CD14-positive monocyte (primary cell): ENCODE measurements around the gene SETD3. TPM values are rescaled to one million over a fixed set of nuclear protein-coding genes. Genes with fewer than 3 reads are reported as not detected.

ENCODE experiments used
- DNase-seq, 3 donors: peaks; one replicate each; pipeline ENCODE4 v3.0.0-alpha.2; 2011 to 2022
- H2AFZ ChIP-seq: 2 replicates; pipeline ENCODE4 v1.6.0; 2012; ENCODE audit warnings: mild to moderate bottlenecking, low read depth, low read length, inconsistent platforms; ENCODE audit not compliant: insufficient read depth, poor library complexity, severe bottlenecking
- H3K27ac ChIP-seq, 2 donors: 1 replicate in 1 of 2; 2 replicates in 1 of 2; pipeline ENCODE4 v1.5.1; 2012 to 2013; ENCODE audit warnings: low read length in 2 of 2, control low read depth in 1 of 2, inconsistent platforms in 1 of 2, low read depth in 1 of 2, mild to moderate bottlenecking in 1 of 2
- H3K27me3 ChIP-seq, 2 donors: one replicate each; pipeline versions ENCODE4 v1.6.0 to v1.6.1; 2011 to 2013; ENCODE audit warnings: low read length in 2 of 2; ENCODE audit not compliant: control insufficient read depth in 2 of 2, insufficient read depth in 2 of 2
- H3K36me3 ChIP-seq, 2 donors: replicated peaks in 1 of 2; 1 replicate in 1 of 2; 2 replicates in 1 of 2; pipeline versions ENCODE4 v1.5.1 to v1.6.1; 2012 to 2013; ENCODE audit warnings: low read length in 2 of 2, control low read depth in 1 of 2, inconsistent platforms in 1 of 2, mild to moderate bottlenecking in 1 of 2; ENCODE audit not compliant: insufficient read depth in 2 of 2, control insufficient read depth in 1 of 2
- H3K4me1 ChIP-seq, 2 donors: 1 replicate in 1 of 2; 2 replicates in 1 of 2; pipeline versions ENCODE4 v1.5.1 to v1.6.1; 2012 to 2013; ENCODE audit warnings: low read length in 2 of 2, control low read depth in 1 of 2, inconsistent platforms in 1 of 2, mild to moderate bottlenecking in 1 of 2, moderate library complexity in 1 of 2; ENCODE audit not compliant: insufficient read depth in 2 of 2, control insufficient read depth in 1 of 2
- H3K4me2 ChIP-seq: replicated peaks from 2 replicates; pipeline ENCODE3; 2012; ENCODE audit warnings: low read length, moderate library complexity, mild to moderate bottlenecking; ENCODE audit not compliant: poor library complexity, severe bottlenecking; ENCODE audit errors: extremely low read depth
- H3K4me3 ChIP-seq, 3 experiments: fragments of 200-600 bp in 1 of 3; sonication (generic) in 1 of 3; replicated peaks in 1 of 3; 1 replicate in 2 of 3; 2 replicates in 1 of 3; pipeline ENCODE4 v1.5.1; 2011 to 2013; ENCODE audit warnings: low read length in 3 of 3, mild to moderate bottlenecking in 3 of 3, control low read depth in 2 of 3, low read depth in 2 of 3, inconsistent platforms in 1 of 3, moderate library complexity in 1 of 3
- H3K79me2 ChIP-seq: 2 replicates; pipeline ENCODE4 v1.6.0; 2012; ENCODE audit warnings: mild to moderate bottlenecking, control low read depth, inconsistent platforms, low read length, moderate library complexity; ENCODE audit not compliant: insufficient read depth
- H3K9ac ChIP-seq: 2 replicates; pipeline ENCODE4 v1.6.0; 2017; ENCODE audit warnings: low read length, mild to moderate bottlenecking; ENCODE audit not compliant: insufficient read depth, poor library complexity, severe bottlenecking
- H3K9me3 ChIP-seq, 2 donors: replicated peaks in 1 of 2; 1 replicate in 1 of 2; 2 replicates in 1 of 2; pipeline versions ENCODE4 v1.5.1 to v1.6.1; 2012 to 2013; ENCODE audit warnings: low read length in 2 of 2, control low read depth in 1 of 2; ENCODE audit not compliant: control insufficient read depth in 1 of 2, insufficient read depth in 1 of 2
- H4K20me1 ChIP-seq: 2 replicates; pipeline ENCODE4 v1.6.0; 2012; ENCODE audit warnings: mild to moderate bottlenecking, low read length, control low read depth, moderate library complexity; ENCODE audit not compliant: insufficient read depth
- H3K27ac Mint-ChIP-seq, 7 donors: one replicate each; pipeline ENCODE4 v1.8.0; 2020; ENCODE audit warnings: mild to moderate bottlenecking in 7 of 7, mixed read lengths in 7 of 7, moderate library complexity in 6 of 7, inconsistent platforms in 2 of 7
- H3K27me3 Mint-ChIP-seq, 3 donors: one replicate each; pipeline ENCODE4 v1.8.0; 2021 to 2022; ENCODE audit warnings: low read depth in 3 of 3, mild to moderate bottlenecking in 3 of 3, mixed read lengths in 3 of 3, moderate library complexity in 3 of 3, inconsistent platforms in 1 of 3
- H3K36me3 Mint-ChIP-seq, 2 donors: one replicate each; pipeline ENCODE4 v1.8.0; 2020; ENCODE audit warnings: mixed read lengths in 2 of 2, inconsistent platforms in 1 of 2, mild to moderate bottlenecking in 1 of 2
- H3K4me1 Mint-ChIP-seq: one replicate; pipeline ENCODE4 v1.8.0; 2020; ENCODE audit warnings: mild to moderate bottlenecking, mixed read lengths
- H3K4me3 Mint-ChIP-seq, 2 donors: one replicate each; pipeline ENCODE4 v1.8.0; 2020; ENCODE audit warnings: mild to moderate bottlenecking in 2 of 2, mixed read lengths in 2 of 2, moderate library complexity in 1 of 2
- H3K9me3 Mint-ChIP-seq, 7 donors: one replicate each; pipeline ENCODE4 v1.8.0; 2020 to 2022; ENCODE audit warnings: mixed read lengths in 7 of 7, mild to moderate bottlenecking in 6 of 7, moderate library complexity in 6 of 7, inconsistent platforms in 2 of 7
- WGBS: methylation state at CpG from one replicate; pipeline ENCODE4 v1.1.5; 2013; ENCODE audit warnings: missing lambda C conversion rate; ENCODE audit not compliant: insufficient coverage; 5-methylcytosine and 5-hydroxymethylcytosine counted together
- intact Hi-C, 2 donors: fragments of 100-400 bp; cut with micrococcal nuclease; formaldehyde crosslinking; loops; one replicate each; pipeline versions ENCODE4 v1.15.0 to v1.15.1; 2023
- polyA plus RNA-seq, 3 donors: library from polyadenylated mRNA; depleted of rRNA in 1 of 3; unstranded in 2 of 3; stranded (reverse) in 1 of 3; fragments of 300-500 nt in 2 of 3; fragments of >200 nt in 1 of 3; fragmentation: Illumina TruSeq in 2 of 3; gene quantifications; 1 replicate in 2 of 3; 2 replicates in 1 of 3; pipeline ENCODE4 v1.2.3, GENCODE V29; 2012 to 2021
- TF ChIP-seq, protein P1 (sequence below): fragments of 200-600 bp; IDR thresholded peaks from one replicate; pipeline ENCODE4 v1.8.0; 2022; ENCODE audit warnings: antibody characterized with exemption, mild to moderate bottlenecking

The SETD3 gene
- polyA plus RNA-seq, 3 donors: 22.9 to 39.5 (median 38.7) TPM

- Histone ChIP-seq H4K20me1 (peaks cover 17% of the 10 kb centered on the region), H3K79me2 (no peaks in the 10 kb centered on the region), H3K4me1 (no peaks in the 10 kb centered on the region), H3K36me3 (peaks cover 67 to 69% of the 10 kb centered on the region in 2 donors), H2AFZ (no peak overlapping the region), H3K4me3 (no peak overlapping the region), H3K27me3 (no peaks in the 10 kb centered on the region), H3K9ac (no peak overlapping the region), H3K27ac (no peak overlapping the region), H3K9me3 (no peaks in the 10 kb centered on the region), H3K4me2 (no peak overlapping the region)
- no peak overlapping the region for H3K27ac Mint-ChIP-seq
- TF ChIP-seq, protein P1, sequence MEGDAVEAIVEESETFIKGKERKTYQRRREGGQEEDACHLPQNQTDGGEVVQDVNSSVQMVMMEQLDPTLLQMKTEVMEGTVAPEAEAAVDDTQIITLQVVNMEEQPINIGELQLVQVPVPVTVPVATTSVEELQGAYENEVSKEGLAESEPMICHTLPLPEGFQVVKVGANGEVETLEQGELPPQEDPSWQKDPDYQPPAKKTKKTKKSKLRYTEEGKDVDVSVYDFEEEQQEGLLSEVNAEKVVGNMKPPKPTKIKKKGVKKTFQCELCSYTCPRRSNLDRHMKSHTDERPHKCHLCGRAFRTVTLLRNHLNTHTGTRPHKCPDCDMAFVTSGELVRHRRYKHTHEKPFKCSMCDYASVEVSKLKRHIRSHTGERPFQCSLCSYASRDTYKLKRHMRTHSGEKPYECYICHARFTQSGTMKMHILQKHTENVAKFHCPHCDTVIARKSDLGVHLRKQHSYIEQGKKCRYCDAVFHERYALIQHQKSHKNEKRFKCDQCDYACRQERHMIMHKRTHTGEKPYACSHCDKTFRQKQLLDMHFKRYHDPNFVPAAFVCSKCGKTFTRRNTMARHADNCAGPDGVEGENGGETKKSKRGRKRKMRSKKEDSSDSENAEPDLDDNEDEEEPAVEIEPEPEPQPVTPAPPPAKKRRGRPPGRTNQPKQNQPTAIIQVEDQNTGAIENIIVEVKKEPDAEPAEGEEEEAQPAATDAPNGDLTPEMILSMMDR: no peak
- intact Hi-C loops: no loop called here
- WGBS: 98% methylated on average over 7 of the region's 15 CpGs
- peaks cover 55 to 71% of the 10 kb centered on the region in 2 donors for H3K36me3 Mint-ChIP-seq
- no peaks in the 10 kb centered on the region for H3K9me3 Mint-ChIP-seq
- H3K4me1 Mint-ChIP-seq: peaks cover 2% of the 10 kb centered on the region
- peaks cover 0 to 2% (median 1%) of the 10 kb centered on the region in 3 donors for H3K27me3 Mint-ChIP-seq
- no peak overlapping the region for H3K4me3 Mint-ChIP-seq
- no peak for DNase-seq
Measured at GRCh38 chr14:99510556-99511139, 30.0 kb upstream of the SETD3 start.

GRCh38 chr14:99509871-99510555 is 29.4 kb upstream of the SETD3 start:
- no peak overlapping the region for H3K27ac Mint-ChIP-seq
- WGBS: 98% methylated on average over 11 of the region's 27 CpGs
- peaks cover 61 to 77% of the 10 kb centered on the region in 2 donors for H3K36me3 Mint-ChIP-seq
- H3K9ac ChIP-seq: no peak overlapping the region
- no peak overlapping the region for H3K4me3 Mint-ChIP-seq
- H3K9me3 ChIP-seq: no peaks in the 10 kb centered on the region
- H3K4me3 ChIP-seq: no peak overlapping the region
- no peaks in the 10 kb centered on the region for H3K27me3 ChIP-seq
- no peaks in the 10 kb centered on the region for H3K4me1 ChIP-seq
- no peaks in the 10 kb centered on the region for H3K79me2 ChIP-seq
- H3K27me3 Mint-ChIP-seq: peaks cover 0 to 2% (median 1%) of the 10 kb centered on the region in 3 donors
- DNase-seq: no peak
- H4K20me1 ChIP-seq: peaks cover 17% of the 10 kb centered on the region
- no peak overlapping the region for H3K27ac ChIP-seq
- TF ChIP-seq, protein P1: no peak
- H2AFZ ChIP-seq: no peak overlapping the region
- H3K9me3 Mint-ChIP-seq: no peaks in the 10 kb centered on the region
- peaks cover 2% of the 10 kb centered on the region for H3K4me1 Mint-ChIP-seq
- intact Hi-C loops: no loop called here
- H3K36me3 ChIP-seq: peaks cover 73 to 75% of the 10 kb centered on the region in 2 donors
- H3K4me2 ChIP-seq: no peak overlapping the region
